PFSK-1 (cell line): ENCODE measurements around the gene TGM5.

Experiments
- POLR2AphosphoS5 ChIP-seq: IDR thresholded peaks from 2 replicates; pipeline ENCODE4 v1.6.1; 2012; ENCODE audit warnings: low read depth, mild to moderate bottlenecking, control low read depth, low read length, moderate library complexity
- TAF1 ChIP-seq: IDR thresholded peaks from 2 replicates; pipeline ENCODE4 v1.6.1; 2012; ENCODE audit warnings: low read length, control low read depth, borderline replicate concordance; ENCODE audit not compliant: insufficient read depth

- TF ChIP-seq POLR2AphosphoS5 (no peak), TAF1 (no peak)
These were observed 11.4 kb downstream of the TGM5 start for GRCh38 chr15:43255376-43255775.
